Activated CD8-positive, alpha-beta memory T cell treated with anti-CD3 and anti-CD28 coated beads, Interleukin-2, amount 50 U/mL, for 24 hours (primary cell): ENCODE data around the gene CNTNAP2.
"Not testable (repeated sequence)": the region's sequence is repeated elsewhere in the genome, so short reads cannot be mapped to it uniquely, and the experiment has no call there.

Experiments used
- DNase-seq: peaks from one replicate; pipeline ENCODE4 v3.0.0-alpha.2; 2020; ENCODE audit errors: extremely low read depth

Gene CNTNAP2

DNA sequence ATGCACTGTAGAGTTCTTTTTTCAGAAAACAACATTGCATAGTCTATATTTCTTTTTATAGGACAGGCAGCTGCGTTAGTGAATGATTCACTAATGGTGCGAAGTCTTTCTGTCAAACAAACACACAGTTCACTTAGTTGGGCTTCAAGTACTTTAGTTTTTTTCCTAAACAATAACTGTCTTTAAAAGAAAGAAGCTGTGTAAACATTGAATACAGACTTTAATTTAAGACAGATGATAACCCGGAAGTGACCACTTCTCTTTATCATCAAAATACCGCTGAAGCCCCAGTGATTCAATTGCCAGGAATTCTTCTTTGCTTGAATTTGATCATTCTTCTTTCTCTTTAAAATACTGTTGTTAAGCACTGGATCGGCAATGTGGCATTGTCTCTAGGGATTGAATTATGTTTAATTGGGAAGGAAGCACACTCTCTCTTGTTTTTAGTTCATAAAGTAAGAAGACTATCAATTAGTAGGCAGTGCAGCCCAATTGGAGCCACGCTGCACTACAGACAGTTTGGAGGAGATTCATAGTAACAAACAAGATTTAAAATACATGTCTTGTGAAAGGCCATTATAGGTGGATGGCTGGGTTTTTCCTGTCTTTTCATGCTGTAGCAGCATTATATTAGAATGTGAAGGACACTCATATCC lies 30.4 kb downstream of the CNTNAP2 start:
- no peak for DNase-seq

DNA sequence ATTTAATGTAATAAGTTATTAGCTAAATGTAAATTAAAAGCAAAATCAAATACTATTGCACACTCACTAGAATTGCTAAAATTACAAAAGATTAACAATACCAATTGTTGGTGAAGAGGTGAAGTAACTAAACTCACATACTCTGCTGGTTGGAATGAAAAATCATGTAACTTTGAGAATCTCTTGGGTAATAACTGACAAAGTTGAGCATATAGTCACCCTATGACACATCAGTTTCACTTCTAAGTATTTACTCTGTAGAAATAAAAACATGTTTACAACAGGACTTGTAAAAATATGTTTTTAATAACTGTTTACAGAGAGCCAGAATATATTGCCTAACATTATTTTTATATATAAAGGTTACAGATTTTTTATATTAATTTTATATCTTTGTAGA lies 33.6 kb downstream of the CNTNAP2 start:
- DNase-seq: no peak

DNA sequence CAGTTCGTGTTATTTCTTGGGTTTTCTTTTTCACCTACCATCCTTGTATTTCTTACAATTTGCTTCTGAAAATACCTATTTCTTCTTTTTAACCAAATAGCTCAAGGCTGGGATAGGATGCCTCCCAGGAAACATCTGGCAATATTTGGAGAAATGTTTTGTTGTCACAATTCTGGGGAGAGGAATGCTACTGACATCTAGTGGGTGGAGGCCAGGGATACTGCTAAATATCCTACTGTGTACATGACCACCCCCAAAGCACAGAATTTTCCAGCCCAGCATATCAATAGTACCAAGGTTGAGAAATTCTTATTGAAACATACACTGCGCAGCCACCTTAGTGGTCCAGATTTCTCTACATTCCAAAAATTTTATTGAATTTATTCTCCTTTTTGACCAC lies 55.5 kb downstream of the CNTNAP2 start:
- no peak for DNase-seq

DNA sequence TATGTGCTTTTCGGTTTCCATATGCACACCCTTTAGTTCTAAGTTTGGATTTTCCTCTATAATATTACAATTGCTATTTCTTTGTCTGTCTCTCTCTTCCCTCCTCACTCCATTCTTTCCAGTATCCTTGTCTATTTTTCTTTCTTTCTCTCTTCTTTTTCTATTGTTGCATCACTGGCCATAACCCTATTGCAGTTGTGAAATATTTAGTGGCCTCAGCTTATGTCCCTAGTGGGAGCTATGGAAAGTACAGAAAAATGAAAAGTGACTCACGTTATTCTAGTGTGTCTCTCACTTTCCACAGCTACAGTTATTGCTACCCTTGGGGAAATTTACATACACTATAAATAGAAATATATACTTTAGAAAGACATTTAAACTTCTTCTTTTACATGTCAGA lies 59.1 kb downstream of the CNTNAP2 start:
- no peak for DNase-seq

DNA sequence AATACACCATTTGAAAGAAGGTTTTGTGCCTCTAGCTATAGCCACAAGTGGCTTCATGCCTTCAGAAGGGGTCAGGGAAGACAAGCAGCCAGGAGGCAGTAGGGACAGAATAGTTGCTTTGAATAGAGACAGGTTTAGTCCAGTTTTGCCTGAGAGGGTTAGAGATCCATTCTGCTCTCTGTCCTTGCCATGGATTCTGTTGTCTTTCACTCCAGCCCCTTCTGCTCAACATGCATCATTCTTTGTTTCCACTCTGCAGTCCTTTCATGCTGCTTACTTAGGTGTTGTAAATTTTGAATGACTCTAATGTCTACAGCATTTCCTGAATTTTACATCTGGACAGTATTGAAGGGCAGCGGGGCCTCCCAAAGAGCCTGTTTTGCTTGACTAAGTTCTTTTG lies 60.3 kb downstream of the CNTNAP2 start:
- no peak for DNase-seq

DNA sequence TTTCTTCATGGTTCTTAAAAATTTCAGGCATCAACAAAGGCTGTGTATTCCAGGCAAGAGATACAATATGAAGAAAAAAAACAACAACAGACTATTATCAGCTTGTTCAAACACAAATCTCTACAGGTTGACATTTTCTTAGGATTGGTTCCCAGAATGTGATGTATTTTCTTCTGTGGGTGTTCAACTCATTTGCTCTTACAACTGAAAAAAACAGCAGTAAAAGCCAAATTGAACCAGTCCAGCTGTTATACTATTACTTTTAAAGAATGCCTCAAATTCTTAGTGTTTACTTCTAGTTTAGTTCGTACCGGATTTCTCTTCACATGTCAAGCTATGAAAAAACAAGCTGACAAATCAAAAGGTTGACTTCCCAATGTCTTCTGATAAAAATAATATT lies 60.7 kb downstream of the CNTNAP2 start:
- no peak for DNase-seq

DNA sequence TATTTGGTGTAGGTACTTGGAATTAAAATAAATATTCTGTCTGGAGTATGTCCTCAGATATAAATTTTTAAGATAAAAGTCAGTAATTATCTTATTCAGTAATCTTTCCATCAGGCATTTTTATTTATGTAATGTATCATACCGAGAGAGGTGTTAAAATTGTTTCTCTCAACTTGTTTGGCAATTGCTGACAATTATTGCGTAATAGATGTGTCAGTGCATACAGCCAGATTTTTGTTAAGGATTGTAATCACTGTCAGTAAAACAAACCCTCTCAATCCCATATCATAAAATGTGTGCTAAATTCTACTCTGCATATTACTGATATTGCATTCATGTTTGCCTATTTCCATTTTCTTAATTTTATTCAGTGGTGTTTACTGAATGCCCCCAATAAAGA lies 69.2 kb downstream of the CNTNAP2 start:
- DNase-seq: no peak

DNA sequence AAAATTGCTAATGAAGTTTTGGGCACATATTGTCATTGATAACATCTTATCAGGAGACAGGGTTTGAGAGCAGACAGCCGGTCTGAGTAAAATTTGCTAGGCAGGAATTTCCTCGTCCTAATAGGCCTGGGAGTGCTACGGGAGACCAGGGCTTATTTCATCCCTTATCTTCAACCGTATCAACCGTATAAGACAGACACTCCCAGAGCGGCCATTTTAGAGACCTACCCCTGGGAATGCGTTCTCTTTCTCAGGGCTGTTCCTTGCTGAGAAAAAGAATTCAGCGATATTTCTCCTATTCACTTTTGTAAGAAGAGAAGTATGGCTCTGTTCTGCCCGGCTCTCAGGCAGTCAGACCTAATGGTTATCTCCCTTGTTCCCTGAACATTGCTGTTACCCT lies 74.8 kb downstream of the CNTNAP2 start:
- not testable (repeated sequence) for DNase-seq

DNA sequence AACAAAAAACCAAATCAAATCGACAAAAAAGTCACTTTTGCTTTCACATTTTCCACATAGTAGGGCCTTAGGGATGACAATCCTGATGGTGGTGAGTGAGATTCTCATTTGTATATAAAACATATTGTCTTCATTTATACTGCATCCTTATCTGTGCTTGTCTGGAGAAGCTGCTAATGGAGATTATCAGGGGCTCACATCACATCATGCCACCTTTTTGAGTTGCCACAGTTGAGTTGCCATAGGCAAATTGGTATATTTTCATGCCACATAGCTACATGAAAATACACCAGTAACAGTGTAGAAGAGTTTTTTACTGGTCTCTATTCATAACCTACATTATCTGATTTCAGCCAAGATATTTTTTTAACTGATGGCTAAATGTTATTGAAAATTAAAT lies 85.3 kb downstream of the CNTNAP2 start:
- DNase-seq: no peak

DNA sequence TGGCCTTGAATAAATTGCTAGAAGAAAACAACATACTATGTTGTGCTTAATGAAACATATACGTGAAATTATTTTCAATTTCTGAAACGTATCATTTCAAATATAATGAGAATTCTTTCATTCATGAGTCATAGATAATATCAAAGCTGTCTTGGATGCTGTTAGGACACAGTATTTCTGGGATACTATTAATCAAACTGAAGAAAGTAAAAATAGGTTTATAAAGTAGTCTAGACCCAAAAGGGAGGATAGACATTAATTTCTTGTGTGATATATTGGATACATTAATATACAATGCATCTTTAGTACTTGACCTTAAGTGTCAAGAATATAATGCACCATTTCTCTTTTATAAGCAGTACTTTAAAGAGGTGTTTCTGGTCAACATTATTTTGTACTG lies 89.7 kb downstream of the CNTNAP2 start:
- no peak for DNase-seq

DNA sequence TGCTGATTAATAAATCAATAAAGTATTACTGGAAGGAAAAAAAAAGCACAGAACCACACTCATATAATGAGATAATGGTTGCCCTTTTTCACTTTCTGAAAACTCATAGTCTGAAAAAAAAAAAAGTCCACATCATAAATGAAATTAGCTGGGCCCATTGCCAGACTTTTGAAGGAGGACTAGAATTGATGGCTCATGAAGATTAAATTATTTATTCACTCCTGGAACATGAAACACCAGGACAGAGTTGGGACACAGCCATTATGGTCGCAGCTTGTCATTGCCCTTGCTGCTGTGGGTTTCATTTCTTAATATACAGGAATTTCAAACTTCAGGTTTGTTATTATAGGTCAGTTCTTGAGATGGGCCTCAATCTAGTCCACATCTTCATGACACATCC lies 91.9 kb downstream of the CNTNAP2 start:
- no peak for DNase-seq

DNA sequence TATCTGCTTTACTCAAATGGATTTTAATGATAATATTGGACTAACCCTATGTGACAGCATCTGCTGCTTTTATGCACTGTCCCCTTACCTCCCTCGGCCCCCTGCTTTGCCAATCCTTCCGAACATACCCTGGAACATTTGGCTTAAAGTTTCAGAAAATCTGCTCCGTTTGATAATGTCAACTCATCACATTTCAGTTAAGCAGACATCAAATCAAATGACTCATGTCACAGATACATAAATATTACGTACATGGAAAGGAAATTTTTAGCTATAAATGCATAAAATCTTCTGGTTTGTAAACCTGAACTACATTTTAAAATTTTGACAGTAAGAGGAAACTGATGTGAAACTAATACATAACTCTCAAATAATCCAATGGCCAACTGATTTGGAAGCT lies 98.2 kb downstream of the CNTNAP2 start:
- no peak for DNase-seq

DNA sequence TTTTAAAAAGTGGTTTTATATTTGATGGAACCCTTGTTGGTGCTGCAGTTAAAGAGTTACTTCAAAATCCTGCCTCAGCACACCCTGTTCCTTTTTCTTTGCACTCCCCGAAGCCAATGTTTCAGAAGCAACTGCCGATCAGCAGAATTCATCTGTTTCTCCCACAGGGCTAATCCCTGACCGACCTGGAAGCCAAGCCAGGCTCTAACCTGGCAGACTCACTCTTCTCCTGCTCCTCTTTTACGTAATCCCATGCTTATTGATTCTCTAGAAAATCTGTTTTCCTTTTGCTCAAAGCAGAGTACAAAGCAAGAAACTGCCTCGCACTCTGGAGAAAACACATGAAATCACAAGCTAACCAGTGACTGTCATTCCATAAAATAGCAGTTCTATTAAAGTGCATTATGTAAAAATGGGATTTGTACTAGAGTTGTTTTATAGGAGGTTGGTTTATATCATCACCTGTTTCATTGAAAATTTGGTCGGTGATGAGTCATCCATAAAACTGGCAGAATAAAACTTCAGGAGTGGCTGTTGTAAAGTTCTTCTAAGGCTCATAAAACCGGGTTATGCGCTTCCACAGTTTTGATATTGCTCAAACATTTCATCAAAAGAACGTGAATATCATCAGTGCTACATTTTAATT lies 99.9 kb downstream of the CNTNAP2 start:
- no peak for DNase-seq

DNA sequence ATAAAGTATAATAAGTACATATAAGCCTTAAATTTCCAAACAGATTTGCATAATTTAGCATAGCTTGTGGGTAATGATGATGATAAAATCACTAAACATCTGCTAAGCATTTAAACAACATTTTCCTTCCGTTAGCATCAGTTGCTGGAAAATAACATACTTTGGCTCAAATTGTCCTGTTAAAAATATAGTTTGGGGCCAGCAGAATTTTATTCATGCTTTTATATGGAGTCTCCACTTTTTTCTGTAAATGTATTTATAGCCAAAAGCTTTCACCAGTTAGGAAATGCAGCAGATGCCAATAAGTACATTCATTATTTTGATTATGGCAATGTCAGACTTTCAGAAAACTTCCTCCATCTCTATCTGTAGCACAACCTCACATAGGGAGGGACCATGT lies 107.2 kb downstream of the CNTNAP2 start:
- no peak for DNase-seq

DNA sequence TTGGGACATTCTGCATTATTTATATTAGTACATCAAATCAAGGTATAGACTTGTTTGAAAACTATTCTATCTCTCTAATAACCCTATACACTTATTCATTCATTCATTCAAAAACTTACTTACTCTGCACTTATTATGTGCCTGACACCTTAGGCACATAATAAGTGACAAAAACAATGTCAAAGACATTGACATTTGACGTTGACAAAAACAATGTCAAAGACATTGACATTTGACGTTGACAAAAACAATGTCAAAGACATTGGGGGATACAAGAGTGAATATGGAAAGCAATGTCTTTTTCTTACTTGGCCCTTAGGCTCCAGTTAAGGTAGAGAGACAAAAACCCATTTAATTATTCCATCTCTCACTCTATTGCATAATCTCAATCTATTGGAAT lies 116.0 kb downstream of the CNTNAP2 start:
- no peak for DNase-seq

DNA sequence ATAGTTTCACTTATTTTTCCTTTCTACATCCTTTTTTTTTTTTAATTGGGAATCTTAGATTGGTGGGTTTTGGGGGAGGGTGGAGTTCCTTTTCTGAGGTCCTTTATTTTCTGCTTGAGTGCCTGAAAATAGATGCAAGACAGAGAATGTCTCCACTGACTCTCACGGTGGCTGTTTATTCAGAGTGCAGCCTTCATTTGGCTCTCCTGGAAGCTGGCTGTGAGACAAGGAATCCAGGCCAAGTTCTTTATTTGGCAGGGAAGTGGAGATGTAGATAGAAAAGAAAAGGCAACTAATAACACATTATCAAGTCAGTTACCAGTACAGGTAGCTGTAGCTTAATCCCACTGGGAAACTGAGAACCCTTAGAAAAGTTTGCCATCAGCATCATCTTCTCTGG lies 118.6 kb downstream of the CNTNAP2 start:
- DNase-seq: no peak

DNA sequence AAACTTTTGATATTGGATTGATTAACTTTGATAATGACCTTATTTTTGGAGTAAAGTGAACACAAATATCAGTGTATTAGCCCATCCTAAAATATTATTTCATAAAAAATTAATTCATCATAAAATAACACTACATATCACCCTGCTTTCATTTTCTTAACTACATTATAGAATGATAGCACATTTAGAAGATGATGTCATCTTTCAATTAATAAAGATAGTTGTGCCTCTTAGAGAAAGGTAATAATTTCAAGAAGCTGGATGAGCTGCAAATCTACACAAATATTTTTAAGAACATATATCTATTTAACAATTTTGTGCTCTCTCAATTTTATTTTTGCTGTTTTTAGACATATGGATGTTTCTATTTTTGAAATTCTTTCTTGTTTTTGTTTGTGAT lies 126.1 kb downstream of the CNTNAP2 start:
- no peak for DNase-seq

DNA sequence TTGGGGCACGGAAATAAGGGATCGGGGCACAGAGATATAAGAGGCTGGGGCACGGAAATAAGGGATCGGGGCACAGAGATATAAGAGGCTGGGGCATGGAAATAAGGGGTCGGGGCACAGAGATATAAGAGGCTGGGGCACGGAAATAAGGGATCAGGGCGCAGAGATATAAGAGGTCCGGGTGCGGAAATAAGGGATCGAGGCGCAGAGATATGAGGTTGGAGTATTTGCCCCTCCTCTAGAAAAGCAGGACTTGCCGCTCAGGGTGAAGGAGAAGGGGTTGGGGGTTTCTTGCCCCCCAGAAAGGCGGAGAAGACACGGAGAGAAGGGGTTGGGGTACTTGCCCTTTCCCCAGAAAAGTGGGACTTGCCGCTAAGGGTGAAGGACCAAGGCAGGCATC lies 131.4 kb downstream of the CNTNAP2 start:
- not testable (repeated sequence) for DNase-seq

DNA sequence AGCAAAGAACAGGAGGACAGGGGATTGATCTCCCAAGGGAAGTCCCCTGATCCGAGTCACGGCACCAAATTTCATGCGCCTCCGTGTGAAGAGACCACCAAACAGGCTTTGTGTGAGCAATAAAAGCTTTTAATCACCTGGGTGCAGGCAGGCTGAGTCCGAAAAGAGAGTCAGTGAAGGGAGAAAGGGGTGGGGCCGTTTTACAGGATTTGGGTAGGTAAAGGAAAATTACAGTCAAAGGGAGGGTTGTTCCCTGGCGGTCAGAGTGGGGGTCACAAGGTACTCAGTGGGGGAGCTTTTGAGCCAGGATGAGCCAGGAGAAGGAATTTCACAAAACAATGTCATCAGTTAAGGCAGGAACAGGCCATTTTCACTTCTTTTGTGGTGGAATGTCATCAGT lies 132.1 kb downstream of the CNTNAP2 start:
- DNase-seq: not testable (repeated sequence)

DNA sequence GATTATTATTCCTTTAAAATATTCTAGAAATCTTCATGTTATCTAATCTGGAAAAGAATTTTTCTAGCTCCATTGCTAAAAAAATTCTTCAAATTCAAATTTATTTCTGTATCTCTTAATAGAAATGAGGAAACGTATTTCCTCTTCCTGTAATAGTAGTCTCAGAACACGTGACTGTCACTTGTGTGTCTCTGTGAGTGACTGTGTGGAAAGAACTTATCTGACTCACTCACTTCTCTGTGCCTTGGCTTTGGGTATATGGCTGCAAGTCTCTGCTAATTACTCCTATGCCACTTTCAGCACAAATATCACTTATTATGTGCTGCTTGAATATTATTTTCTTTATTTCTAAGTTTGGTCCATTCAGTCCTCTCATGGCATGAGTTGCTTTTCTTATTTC lies 132.7 kb downstream of the CNTNAP2 start:
- DNase-seq: no peak

DNA sequence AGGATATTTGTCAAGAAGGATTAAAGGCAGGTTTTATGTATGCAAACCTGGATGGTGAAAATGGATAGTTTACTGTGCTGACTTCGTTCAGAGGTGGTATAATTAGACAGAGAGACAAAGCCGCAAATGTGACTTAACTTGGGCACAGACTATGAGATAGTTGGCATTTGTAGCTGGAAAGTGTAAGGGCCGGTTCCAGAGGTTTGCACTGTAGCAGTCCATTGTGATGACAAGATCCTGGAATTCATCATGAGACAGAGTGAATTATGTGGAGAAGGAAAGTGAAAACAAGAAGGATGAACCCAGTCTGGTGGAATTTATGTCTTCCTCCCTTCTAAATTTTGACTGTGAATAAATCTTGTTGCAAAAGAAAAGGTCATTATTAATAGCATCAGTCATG lies 139.0 kb downstream of the CNTNAP2 start:
- no peak for DNase-seq

DNA sequence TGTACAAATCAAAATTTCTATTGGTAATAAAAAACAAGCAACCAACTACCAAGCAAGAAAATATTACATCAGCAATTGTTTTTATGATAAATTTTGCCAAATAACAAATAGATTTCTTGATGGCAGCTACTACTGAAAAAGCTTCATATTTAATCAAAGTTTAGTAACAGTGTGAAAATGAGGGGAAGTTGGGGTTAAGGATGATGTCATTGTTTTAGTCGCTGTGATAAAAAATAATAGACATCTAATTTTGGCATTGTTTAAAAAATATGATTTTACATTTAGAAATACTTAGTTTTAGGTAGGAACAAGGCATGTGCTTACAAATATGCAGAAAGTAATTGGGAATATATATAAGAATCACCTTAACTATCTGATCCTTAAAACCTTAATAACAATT lies 145.9 kb downstream of the CNTNAP2 start:
- no peak for DNase-seq

DNA sequence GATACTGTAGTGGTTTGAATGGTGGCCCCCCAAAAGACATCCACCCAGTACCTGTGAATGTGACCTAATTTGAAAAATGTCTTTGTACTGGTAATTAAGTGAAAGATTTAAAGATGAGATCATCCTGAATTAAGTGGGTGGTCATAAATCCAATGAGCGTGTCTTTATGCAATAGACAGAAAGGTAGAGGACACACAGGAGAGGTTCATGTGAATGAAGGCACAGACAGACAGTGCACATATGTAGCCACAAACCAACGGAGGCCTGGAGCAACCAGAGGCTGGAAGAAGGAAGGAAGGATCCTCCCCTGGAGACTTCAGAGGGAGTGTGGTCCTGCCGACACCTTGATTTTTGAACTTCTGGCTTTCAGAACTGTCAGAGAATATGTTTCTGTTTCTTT lies 160.3 kb downstream of the CNTNAP2 start:
- no peak for DNase-seq

DNA sequence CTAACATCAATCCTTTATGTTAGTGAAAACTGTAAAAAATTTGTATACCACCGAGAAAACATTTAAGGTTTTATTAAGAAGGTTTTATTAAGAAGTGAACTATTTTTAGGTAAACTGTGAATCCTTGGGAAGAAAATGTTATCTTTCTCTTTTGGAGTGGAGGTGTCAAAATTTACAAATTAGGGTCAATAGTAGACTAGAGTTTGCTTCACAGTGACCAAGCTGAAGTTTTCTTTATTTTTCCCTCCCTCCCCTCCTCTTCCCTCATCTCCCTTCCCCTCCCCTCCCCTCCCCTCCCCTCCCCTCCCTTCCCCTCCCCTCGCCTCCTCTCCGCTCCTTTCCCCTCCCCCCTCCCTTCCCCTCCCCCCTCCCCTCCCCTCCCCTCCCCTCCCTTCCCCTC lies 168.8 kb downstream of the CNTNAP2 start:
- no peak for DNase-seq
